HG02763 (cell line): Measurements from ENCODE around the gene PLCH1.

Experiments used
- ATAC-seq: cut with Tn5 transposase; IDR thresholded peaks from one replicate; pipeline ENCODE4 v1.9.1; 2021; ENCODE audit warnings: mild to moderate bottlenecking, moderate library complexity; ENCODE audit not compliant: unreplicated experiment

PLCH1 gene

DNA sequence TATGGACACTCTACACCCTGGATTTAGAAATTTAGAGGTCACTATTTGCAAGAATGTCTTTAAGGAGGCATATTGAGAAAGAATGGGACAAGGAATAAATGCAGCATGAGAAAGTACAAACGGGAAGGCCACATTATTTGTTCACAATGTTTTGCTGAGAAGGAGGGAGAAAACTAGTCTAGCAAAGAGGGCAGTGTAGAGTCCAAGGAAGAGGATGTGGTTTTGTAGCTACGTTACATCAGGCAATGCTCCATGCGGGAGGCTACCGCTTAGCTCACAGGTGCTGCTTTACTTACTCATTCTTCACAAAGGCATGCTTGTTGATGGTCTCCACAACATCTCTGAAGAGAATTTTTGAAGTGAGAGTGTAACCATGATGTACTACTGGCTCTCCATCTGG, 191.1 kb downstream of the PLCH1 start:
- ATAC-seq: peak; percentile 33

DNA sequence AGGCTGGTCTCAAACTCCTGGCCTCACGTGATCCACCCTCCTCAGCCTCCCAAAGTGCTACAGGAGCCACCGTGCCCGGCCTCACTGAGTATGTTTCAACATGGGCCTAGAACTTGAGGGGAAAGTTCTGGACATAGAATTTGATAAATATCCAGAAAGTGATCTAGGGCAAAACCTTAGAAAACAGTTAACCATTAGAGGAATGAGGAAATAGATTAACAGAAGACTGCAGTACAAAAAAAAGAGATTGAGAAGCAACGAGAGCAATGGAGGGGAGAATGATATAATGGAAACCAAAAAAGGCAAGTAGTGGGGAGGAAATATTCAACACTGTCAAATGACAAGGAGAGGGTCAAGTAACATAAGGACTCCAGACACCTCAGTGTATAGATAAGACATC, 191.5 kb downstream of the PLCH1 start:
- no peak for ATAC-seq

DNA sequence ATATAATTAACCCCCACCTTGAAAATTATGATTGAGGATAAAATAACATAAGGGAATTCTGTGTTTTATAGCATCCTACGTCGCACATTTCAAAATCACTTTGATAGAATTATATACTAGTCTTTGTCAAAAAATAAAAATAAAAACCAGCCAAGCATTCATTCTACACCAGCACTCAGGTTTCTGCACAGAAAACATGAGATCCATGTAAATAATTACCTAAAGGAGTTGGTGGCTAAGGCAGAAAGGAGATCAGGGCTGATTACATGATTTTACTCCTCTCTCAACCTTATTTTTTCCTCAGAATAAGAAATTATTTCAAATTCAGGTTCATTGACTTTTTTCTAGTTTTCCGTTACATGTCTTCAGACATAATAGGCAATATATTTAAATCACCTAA, 194.5 kb downstream of the PLCH1 start:
- no peak for ATAC-seq

DNA sequence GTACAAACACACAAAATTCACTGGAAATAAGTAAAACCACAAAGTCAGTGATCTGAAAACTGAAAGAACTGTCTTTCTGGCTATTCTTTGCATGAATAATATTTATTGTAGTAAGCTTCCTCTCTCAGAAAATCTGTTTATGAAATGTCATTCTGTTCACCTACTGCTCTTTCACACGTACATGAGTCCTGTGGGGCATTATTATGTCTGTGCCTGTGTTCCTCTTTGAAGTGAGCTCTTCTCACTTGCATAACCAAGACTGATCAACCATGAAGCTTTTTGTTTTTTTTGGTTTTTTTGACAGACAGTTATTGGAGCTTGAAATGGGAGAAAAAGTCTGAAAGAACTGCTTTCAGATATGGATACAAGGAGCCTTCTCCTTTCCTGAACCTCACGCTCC, 195.8 kb downstream of the PLCH1 start:
- peak; percentile 86 for ATAC-seq

DNA sequence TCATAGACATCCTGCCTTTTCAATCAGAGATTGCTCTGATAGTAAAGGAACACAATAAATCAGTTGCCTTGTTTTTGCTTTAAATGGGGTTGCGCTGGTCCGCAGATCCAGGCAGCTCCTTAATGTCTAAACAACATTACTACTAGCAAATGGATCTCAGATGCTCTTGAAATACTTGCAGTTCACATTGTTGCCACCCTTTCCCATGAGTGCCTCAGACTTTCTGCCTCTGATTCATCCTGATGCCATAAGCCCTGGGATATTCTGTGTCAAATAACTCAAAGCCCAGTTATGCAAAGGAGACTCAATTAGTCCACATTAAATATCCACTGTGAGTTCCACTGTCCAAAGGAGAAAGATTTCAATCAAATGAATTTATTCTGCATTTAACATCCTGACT, 196.7 kb downstream of the PLCH1 start:
- ATAC-seq: no peak

DNA sequence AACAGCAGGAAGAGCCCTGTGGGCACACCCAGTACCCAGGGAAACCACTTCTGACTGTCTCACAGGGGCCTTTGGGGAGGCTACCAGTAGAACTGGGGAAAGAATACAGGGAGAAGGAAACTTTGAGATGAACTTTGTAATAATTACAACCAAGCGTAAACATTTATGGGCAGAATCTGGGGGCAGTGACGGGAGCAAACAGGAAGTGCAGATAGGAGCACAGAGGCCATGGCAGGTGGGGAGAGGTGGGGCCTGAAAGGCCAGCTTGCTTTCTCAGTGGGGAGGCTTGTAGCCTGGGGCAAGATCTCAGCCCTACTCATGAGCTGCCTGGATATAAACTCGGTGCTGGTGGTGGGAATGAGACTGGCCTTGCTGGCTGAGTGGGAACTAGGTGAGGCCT, 209.8 kb downstream of the PLCH1 start:
- ATAC-seq: no peak

DNA sequence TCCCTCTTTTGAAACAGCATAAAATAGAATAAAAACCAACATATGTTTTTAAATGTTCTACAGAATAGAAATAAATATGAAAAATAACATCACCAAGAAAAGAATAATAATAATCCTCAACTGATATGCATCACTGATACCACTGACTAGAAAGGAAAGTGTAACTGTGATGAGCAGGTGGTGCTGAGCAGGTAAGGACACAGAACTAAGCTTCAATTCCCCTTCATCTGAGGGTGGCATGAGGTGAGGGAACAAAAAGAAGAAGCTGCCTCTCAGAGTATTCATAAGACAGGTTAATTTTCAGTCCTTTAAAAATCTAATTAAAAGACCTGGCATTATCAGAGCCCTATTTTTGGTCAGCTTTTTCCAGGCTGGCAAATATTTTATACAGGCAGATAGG, 216.3 kb downstream of the PLCH1 start:
- ATAC-seq: no peak

DNA sequence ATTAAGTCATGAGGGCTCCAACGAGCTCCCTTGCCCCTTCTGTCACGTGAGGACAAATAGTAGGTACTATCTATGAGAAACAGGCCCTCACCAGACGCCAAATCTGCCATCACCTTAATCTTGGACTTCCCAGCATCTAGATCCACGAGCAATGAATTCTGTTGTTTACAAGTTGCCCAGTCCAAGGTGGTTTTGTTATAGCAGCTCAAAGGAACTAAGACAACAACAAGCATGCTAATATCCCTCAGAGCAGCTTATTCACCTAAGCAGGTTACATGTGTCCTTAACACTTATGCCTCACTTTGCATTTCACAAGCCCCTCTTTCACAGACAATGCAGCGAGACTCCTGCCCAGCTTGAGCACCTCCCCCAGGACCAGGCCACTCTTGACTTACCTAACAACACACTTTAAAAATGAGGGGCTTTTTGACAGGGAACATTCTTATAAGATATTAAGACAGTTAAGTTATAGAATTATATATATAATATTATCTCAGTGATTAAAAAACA, 219.5 kb downstream of the PLCH1 start:
- no peak for ATAC-seq

DNA sequence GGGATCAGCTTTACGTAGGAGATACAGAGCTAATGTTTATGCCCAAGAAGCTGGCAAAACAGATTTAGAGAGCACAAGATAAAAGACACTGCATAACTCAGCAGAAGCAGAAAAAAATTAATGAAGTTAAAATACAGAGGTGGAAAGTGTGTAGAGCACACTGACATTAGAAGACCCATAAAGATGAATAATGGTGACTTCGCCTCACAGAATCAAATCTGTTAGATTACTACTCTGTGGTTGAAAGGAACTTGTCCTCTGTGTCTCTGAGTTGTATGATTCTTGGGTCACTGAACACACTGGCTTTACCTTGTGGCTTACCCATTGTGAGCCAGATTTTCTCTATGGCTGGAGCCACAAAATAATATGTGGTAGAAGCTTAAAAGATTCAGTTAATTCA, 224.4 kb downstream of the PLCH1 start:
- no peak for ATAC-seq

DNA sequence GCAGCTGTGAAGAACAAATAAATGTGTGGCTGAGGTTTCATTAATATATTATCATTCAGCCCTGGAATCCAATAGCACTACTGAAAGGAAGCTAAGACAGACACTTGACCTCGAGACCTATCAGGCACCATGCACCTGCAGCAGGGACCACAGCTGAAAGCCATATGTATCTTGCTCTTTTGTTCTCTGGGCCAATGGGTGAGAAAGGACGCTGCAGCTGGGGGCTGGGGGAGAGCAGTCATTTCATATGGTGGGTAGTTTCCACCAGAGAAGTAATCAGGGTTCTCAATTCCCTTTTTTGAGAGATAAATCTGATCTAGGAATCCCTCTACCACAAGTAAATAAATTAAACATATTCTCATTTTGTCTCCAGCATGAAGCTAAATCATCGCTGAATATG, 225.8 kb downstream of the PLCH1 start:
- ATAC-seq: peak; percentile 57

DNA sequence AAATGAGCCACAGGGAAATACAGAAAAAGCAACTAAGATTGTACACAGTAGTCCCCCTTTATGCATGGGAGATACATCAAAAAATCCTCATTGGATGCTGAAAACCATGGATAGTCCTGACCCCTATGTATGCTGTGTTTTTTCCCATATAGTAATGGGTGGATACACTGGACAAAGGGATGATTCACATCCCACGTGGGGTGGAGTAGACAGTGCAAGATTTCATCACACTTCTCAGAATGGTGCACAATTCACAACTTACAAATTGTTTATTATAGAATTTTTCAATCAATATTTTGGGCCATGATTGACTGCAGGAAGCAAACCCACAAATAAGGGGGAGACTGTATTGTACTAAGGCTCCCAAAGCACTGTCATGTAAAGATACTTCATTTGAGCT, 227.0 kb downstream of the PLCH1 start:
- no peak for ATAC-seq

DNA sequence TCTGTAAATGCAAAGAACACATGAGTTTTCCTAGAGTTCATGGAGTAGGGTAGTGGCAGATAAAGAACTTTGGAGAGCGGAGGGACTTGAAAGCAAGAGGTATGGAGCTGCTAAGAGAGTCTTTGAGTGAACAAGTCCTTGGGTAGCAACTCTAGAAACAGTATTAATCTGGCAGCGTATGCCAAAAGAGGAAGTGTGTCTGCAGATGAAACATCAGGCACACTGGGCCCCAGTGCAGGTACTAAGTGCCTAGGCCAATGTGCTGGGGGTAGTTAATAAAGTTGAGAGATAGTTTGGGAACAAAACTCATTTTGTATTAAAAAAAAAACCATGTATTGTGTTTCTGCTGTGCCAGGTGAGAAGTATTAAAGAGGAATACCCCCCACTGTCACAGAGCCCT, 228.4 kb downstream of the PLCH1 start:
- ATAC-seq: no peak

DNA sequence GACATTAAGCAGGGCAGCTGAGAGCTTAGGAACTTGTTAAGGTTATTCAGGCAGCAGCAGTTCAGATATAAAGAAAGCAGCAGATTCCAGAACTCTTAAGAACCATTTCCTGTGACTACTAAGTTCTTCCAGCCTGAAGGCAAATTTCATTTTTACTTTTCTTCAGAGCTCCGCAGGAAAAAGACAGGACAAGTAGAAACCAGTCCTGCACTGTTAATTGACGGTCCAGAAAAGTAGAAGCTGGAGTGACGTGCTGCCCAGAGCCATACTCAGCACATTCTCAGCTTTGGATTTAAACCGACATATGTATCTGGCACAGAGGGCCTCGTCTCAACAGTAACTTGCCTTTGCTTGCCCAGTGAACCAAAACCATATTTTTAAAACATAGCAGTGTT, 232.0 kb downstream of the PLCH1 start:
- no peak for ATAC-seq

DNA sequence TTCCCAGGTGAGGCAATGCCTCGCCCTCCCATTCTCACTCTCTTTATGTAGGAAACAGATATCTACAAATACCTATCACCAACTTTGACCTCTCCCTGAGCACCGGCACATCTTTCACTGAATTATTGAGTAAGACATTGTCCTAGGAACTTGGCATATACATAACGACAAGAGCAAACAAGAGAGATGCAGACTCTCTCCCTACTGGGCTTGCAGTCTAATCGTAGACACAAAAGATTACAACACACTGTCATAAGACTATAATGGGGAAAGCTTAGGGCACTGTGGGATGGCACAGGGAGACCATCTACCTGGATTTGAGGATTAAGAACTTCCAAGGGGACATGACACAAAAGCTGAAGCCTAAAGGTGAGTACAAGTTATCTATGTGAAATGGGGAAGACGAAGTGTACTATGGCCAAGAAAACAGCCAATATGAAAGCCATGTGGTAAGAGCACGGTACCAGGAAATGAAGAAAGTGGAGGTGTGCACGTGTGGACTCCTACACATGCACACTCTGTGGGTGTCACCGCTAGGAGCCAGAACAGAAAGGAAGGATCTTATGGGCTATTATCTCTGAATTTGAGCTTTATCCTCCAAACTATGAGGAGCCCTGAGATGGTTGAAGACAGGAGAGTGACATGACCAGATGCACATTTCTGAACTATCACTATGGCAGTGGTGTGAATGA, 232.6 kb downstream of the PLCH1 start:
- ATAC-seq: no peak

DNA sequence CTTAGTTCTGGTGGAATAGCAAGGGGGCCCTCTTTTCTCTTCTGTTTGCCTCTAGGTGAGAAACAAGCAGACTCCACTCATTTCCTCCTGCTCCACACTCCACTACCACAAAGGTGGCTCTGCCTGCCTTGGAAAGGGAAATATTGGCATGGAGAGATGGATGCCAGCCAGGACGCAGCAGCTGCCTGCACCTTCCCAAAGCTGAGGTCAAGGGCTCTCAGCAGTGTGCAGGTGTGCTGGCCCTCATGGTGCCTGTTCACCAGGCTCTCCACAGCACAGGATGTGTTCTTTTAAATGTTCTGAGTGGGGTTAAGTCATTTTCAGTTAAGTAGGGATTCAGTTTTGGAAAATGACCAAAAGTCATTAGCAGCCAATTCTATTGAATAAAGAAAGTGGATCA, 240.2 kb downstream of the PLCH1 start:
- ATAC-seq: no peak

DNA sequence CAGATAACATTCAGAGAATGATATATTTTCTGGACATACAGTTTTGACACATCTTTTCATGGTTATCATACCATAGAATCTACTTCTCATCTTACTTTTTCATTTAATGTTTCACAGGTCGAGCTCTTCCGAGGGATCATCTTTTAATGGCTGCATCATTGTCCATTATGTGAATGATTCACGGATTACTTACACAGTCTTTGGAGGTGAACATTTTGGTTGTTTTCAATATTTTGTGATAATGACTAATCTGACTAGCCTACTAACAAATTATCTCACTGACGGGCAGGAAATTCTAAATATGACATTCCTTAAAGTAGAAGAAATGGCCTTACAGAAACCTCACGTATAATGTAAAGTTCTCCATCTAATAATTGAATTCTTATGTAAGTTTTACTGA, 242.2 kb downstream of the PLCH1 start:
- ATAC-seq: no peak

DNA sequence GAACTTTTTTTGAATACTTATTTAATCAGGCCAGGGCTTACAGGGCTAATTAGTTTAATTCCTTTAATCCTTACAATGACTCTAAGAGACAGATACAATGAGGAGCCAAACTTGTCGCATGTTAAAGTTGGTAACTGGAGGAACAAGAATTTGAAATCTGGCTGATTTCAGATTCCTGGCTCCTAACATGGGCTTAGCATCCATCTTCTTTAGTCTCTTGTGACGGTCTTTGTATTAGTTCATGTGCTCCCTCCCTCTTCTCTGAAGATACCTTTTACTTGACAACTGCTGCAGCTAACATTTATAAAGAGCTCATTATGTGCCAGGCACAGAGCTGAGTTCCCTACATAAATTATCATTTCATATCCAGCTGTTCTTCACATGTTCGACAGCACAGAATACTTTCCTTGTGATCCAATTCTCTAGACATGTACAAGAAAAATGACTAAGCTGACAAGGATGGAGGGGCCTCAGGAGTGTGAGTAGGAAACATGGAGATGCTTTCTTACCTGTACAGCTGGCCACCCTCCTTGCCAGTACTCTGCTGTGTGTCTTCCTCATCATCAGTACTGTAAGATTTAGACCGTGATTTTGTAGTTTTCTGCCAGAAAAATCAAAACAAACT, 244.6 kb downstream of the PLCH1 start:
- ATAC-seq: no peak

DNA sequence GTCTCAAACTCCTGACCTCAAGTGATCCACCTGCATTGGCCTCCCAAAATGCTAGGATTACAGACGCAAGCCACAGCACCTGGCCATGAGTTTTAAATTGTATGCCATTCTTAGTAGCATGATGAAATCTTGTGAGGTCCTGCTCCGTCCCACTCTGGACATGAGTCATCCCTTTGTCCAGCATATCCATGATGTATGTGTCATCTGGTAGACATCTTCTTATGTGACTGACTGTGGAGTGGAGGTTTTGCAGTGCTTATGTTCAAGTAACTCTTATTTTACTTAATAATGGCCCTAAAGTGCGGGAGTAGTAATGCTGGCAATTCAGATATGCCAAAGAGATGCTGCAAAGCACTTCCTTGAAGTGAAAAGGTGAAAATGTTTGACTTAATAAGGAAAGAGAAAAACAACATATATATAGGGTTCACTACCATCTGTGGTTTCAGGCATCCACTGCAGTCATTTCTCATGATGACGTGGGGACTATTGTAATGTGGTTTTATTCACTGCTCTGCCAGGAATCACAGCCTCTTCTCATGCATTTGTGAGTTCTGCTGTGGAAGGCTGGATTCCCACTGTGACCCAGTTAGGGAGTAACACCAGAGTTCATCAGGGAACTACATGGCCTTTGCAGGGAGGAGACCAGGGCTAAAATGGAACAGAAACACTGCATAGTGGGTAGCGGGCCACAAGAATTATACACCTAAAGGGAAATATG, 246.8 kb downstream of the PLCH1 start:
- ATAC-seq: no peak

DNA sequence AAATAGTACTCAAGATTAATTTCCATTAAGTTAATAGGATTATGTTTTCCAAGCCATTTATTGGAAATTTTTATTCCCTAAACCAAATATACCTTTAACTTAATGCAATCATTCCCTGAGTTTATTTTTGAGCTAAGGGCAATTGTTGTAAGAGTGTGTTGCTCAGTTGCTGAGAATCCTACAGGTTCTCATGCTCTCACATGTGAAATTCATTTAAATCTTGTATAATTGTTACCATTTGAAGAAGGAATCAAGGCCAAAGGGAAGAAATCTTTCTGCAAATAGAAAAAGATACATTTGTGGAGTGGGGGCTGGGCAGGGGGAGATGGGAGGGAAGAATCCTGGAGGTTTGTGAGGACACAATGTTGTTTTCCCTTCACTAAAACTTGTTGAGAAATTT, 248.7 kb downstream of the PLCH1 start:
- no peak for ATAC-seq

DNA sequence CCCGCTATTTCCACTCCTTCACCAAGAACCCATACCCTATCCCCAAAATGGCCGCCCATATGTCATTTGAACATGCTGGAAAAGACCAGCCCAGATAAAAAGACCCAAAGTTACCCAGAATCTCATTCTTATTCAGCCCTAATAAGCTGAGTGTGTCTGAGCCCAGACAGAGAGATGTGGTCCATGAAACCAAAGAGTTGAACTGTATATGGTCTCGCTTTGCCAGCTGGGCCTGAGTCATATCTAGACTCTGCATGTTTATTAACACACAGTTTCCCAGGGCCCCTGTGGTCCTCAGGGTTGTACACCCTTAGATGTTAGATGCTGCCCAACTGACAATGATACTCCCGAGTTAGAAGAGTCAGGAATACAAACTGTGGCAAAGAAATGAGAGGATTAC, 249.5 kb downstream of the PLCH1 start:
- ATAC-seq: peak; percentile 63

DNA sequence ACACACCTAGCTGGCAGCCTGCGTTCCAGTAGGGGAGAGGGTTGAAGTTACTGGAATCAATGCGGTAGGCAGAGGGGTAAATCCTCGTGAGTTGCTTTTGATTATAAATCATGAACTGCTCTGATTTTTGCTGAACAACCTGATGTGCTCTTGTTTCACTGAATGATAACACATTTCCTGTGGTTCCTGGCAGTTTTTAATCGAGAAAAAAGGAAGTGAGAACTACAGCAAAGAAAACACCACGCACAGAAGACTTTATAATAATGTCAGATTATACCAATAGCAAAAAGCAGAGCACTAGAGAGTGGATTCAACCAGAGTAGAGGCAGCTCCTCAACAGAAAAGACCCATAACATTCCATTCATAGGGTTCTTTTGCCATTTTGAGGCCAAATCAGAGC, 250.5 kb downstream of the PLCH1 start:
- ATAC-seq: no peak

DNA sequence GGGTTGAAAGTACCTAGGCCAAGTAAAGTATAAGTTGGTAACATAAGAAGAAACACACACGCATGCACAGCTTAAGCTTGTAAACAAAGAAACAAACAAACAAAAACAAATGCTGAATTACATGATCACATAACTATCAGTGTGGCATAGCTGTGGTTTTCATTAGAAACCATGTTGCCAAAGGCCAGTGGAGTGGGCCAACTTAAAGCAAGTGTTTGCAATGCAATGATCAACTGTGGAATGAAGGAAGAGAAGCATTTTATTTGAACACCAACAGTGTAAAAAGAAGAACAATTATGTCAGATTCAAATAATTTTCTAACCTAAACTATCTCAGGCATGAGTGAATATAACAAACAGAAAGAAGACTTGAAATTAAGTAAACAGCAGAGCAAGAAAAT, 252.0 kb downstream of the PLCH1 start:
- no peak for ATAC-seq
